Measurements from ENCODE around the gene ACKR3.

ACKR3 gene

GRCh38 chr2:236628981-236629605 lies 59.5 kb downstream of the ACKR3 start:
- no peak for DNase-seq (ENCODE audit: low read depth in 2 of 2)

DNA sequence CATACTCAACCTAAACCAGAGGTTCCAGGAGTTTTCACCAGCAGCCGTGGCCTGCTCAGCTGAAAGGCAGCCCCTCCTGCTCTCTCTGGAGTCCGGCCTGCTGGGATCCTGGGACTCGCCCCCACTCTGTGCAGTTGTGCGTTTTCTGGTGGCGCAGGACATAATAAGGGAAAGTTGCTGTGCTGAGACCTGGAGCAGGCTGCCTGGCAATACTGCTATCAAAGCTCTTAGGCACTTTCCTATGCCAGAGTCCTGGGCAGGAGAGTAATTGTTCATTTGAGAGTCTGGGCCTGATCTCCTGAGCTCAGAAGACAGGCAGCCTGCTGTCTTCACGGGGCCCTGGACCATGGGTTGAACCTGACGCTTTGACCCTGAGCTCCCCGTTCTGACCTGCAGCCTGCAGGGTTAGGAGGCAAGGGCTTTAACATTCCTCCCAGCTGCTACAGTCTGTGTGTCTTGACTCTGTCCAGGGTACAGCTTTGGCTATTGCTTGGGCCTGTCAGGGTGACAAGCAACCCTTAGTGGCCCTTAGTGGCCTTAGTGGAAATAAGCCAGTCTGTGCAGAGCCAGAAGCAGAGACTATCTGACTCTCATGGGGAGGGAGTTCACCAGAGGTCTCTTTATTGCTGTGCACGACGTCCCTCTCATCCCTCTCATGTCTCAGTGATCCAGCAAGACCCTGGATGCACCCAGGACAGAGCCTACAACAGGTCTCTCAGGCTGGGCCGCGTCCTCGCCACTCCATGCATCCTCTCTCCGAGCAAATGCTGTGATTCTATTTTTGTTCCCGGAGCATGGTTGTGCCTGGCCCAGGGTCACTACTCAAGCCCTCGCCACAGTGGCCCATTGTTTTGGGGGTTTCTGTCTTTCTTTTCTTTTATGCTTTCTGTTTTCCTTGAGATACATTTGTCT lies 60.6 kb downstream of the ACKR3 start:
- DNase-seq (ENCODE audit: low read depth in 2 of 2): no peak

DNA sequence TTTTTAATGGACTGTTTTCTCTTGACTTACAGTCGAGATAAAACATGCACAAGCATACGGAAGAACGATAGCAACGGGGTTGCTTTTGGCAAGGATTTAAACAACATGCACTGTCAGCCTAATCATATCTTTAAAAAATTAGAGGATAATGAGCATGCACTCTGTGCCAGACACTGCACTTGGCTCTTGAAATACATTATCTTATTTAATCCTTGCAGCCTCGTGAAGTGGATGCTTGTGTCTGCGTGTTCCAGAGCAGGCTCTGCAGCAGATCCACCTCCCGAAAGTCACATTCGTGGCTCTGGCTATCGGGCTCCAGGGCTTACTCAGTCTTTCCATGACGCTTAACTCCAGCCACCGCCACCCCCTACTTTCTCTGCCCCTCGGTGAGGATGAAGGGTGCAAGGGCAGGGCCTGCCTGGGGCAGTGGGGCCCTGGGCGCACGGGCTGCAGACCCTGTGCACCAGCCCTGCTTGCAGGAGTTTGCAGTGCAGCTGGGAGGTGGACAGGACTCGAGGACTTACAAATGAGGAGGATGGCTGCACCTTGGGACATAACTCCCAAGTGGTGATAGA lies 61.7 kb downstream of the ACKR3 start:
- no peak for DNase-seq (ENCODE audit: low read depth in 2 of 2)

DNA sequence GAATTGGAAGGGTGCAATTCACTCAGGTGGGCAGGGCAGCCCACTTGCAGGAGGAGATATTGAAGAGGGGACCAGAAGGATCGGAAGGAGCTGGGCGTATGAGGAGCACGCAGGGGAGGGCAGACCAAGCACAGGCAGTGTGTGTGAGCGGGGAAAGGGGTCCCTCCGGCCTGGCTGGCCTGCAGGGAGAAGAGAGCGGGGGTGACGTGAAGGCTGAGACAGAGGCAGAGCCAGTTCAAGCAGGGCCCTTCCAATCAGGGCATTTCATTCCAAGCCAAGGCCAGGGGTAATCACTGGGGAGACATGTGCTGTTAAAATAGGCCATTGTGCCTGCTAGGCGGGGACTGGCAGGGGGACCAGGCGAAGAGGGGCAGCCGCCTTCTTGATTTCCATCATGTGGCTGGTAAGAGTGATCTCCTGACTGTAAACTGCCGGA lies 62.2 kb downstream of the ACKR3 start:
- no peak for DNase-seq (ENCODE audit: low read depth in 2 of 2)

All from stimulated activated CD4-positive, alpha-beta T cell treated with anti-CD3 and anti-CD28 coated beads, Interleukin-1b, Interleukin-23, amount 100 ng/mL, for 1 hour (primary cell).